K562 (cell line): ENCODE data around the gene AS3MT. TPM values are rescaled to one million over a fixed set of nuclear protein-coding genes. Genes with fewer than 3 reads are reported as not detected.

Experiments used
- HBP1 ChIP-seq: fragments of 450-650 bp; formaldehyde crosslinking; IDR thresholded peaks from 2 replicates; pipeline ENCODE4 v1.4.0; 2022; ENCODE audit warnings: missing genetic modification characterization
- HINFP ChIP-seq: fragments of 450-650 bp; conservative IDR thresholded peaks from 2 replicates; pipeline ENCODE4 v1.6.1; 2016; ENCODE audit warnings: missing genetic modification characterization, low read depth, mild to moderate bottlenecking, control low read depth, missing compliant biosample characterization
- SMAD4 ChIP-seq: fragments of 250-450 bp; sonication (Bioruptor Pico); conservative IDR thresholded peaks from 2 replicates; pipeline ENCODE4 v1.8.0; 2021; ENCODE audit warnings: inconsistent platforms, mild to moderate bottlenecking, moderate library complexity
- TAF1 ChIP-seq: IDR thresholded peaks from 2 replicates; pipeline ENCODE4 v1.6.1; 2011; ENCODE audit warnings: mild to moderate bottlenecking, low read length, moderate library complexity; ENCODE audit not compliant: insufficient read depth, control insufficient read depth, severe bottlenecking; ENCODE audit errors: extremely low read depth
- THAP12 ChIP-seq: fragments of 250-450 bp; sonication (Bioruptor Pico); IDR thresholded peaks from 2 replicates; pipeline ENCODE4 v1.9.0; 2021; ENCODE audit warnings: mild to moderate bottlenecking, inconsistent platforms
- ZBTB17 ChIP-seq: fragments of 450-650 bp; formaldehyde crosslinking; IDR thresholded peaks from 2 replicates; pipeline ENCODE4 v1.4.0; 2020; ENCODE audit warnings: mild to moderate bottlenecking
- ZFP30 ChIP-seq: fragments of 250-450 bp; sonication (Bioruptor Pico); IDR thresholded peaks from 2 replicates; pipeline ENCODE4 v1.8.0; 2022; ENCODE audit warnings: moderate library complexity, mild to moderate bottlenecking, inconsistent platforms, borderline replicate concordance
- ZNF445 ChIP-seq: fragments of 250-450 bp; sonication (Bioruptor Pico); IDR thresholded peaks from 2 replicates; pipeline ENCODE4 v1.4.0; 2020; ENCODE audit warnings: low read depth, mild to moderate bottlenecking, moderate library complexity
- polyA plus RNA-seq, 8 experiments: library from polyadenylated mRNA; depleted of rRNA in 4 of 8; stranded (reverse) in 5 of 8; unstranded in 3 of 8; fragments of >200 nt; fragmentation: Nextera tagmentation in 2 of 8; fragmentation: Illumina TruSeq in 1 of 8; extraction: Ambion mirVana in 2 of 8; extraction: Trizol in 1 of 8; gene quantifications; 2 replicates each; pipeline versions ENCODE4 v1.2.1 to v1.2.3, GENCODE V29; 2011 to 2014; ENCODE audit warnings: inconsistent platforms in 1 of 8, missing spikeins in 1 of 8
- total RNA-seq, 7 experiments: library from RNA; depleted of rRNA in 6 of 7; stranded (reverse); fragments of >200 nt in 6 of 7; fragmentation: Illumina TruSeq in 2 of 7; extraction: Trizol in 2 of 7; gene quantifications; 2 replicates each; pipeline versions ENCODE4 v1.2.1 to v1.2.3, GENCODE V29; 2011 to 2021; ENCODE audit warnings: low replicate concordance in 1 of 7
- TF ChIP-seq, protein P1 (sequence below): fragments of 450-650 bp; IDR thresholded peaks from 2 replicates; pipeline ENCODE4 v1.6.1; 2018; ENCODE audit not compliant: partially characterized antibody

Gene AS3MT
- total and polyA plus RNA-seq, 9 of the 15 experiments (the other 6 are each of a cell fraction or from before 2014, with no cell fraction given), result 0.04 to 0.33 (median 0.19) TPM; not detected in 2

GRCh38 chr10:102917314-102917961 lies 48.2 kb downstream of the AS3MT start (continued):
- TF ChIP-seq SMAD4 (CRISPR knock-in tag) (0 out of 2 replicates have a peak, but pooled peaks have one; percentile 22), HBP1 (CRISPR knock-in tag) (no peak), ZFP30 (CRISPR knock-in tag) (no peak), ZNF445 (CRISPR knock-in tag) (no peak), THAP12 (no peak), TAF1 (no peak), ZBTB17 (CRISPR knock-in tag) (0 out of 2 replicates have a peak, but pooled peaks have one; percentile 44), HINFP (tag) (0 out of 2 replicates have a peak, but pooled peaks have one; percentile 35)
- TF ChIP-seq, protein P1, sequence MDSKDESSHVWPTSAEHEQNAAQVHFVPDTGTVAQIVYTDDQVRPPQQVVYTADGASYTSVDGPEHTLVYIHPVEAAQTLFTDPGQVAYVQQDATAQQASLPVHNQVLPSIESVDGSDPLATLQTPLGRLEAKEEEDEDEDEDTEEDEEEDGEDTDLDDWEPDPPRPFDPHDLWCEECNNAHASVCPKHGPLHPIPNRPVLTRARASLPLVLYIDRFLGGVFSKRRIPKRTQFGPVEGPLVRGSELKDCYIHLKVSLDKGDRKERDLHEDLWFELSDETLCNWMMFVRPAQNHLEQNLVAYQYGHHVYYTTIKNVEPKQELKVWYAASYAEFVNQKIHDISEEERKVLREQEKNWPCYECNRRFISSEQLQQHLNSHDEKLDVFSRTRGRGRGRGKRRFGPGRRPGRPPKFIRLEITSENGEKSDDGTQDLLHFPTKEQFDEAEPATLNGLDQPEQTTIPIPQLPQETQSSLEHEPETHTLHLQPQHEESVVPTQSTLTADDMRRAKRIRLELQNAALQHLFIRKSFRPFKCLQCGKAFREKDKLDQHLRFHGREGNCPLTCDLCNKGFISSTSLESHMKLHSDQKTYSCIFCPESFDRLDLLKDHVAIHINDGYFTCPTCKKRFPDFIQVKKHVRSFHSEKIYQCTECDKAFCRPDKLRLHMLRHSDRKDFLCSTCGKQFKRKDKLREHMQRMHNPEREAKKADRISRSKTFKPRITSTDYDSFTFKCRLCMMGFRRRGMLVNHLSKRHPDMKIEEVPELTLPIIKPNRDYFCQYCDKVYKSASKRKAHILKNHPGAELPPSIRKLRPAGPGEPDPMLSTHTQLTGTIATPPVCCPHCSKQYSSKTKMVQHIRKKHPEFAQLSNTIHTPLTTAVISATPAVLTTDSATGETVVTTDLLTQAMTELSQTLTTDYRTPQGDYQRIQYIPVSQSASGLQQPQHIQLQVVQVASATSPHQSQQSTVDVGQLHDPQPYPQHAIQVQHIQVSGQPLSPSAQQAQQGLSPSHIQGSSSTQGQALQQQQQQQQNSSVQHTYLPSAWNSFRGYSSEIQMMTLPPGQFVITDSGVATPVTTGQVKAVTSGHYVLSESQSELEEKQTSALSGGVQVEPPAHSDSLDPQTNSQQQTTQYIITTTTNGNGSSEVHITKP, result no peak
